ENCODE results near the gene SPATS2. TPM values are rescaled to one million over a fixed set of nuclear protein-coding genes. Genes with fewer than 3 reads are reported as not detected.

Gene SPATS2
- total and polyA plus RNA-seq, 2 donors (not counting 1 experiment from before 2014, with no cell fraction given), result 22.1 to 43.6 TPM

DNA sequence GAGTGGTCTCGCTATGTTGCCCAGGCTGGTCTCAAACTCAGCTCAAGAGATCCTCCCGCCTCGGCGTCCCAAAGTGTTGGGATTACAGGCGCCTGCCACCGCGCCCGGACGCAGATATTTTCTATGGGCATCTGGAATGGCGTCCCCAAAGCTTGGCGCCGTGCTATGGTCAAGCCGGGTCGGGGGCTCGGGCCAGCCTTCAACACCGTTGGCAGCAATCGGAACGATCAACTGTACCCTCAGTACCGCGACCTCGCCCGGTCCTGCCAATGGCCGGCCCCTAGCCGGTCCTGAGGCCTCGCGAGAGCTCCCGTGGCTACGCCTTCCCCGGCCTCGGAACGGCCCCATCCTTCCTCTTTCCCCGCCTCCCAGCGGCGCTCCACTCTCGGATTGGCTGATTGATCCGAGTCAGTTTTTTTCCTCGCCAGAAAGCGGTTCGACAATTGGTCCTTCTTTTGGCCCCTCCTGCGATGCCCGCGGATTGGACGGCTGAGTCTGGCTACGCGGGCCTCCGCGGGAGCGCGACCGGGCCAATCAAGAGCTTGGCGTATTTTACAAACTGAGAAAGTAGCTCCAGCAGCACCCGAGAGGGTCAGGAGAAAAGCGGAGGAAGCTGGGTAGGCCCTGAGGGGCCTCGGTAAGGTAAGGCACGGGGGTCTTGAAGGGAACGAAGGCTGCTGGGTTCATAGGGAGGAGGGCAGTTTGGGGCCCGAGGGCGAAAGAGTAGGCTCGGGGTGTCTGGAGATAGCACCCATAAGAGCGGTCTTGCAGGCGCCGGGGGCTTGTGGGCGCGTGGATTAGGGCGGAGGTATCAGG lies 44.3 kb upstream of the SPATS2 start, which contains the start of gene TROAP:
TROAP (plus strand) TSS at position 548 of the 816 bp plus-strand sequence. CDS start 354 bp downstream, outside the sequence.
- Histone ChIP-seq H3K79me2 (ENCODE audit: control insufficient read depth, insufficient read depth, low read length) (peaks cover 11% of the 10 kb centered on the region), H2AFZ (ENCODE audit: low read length) (peak within 1 kb of the TSS; percentile 87), H3K4me1 (ENCODE audit: control insufficient read depth, extremely low read depth, insufficient read depth, low read length) (peaks cover 2% of the 10 kb centered on the region), H3K4me2 (ENCODE audit: extremely low read depth, insufficient read depth, low read length) (peak within 1 kb of the TSS; percentile 75), H3K27ac (ENCODE audit: insufficient read depth, low read length) (peak within 1 kb of the TSS; percentile 73), H3K9ac (ENCODE audit: insufficient read depth, low read length) (peak within 1 kb of the TSS; percentile 74), H3K36me3 (ENCODE audit: control insufficient read depth, insufficient read depth, low read length) (peaks cover 6% of the 10 kb centered on the region), H3K4me3 (replicated peaks in 1 of 4; ENCODE audit: control extremely low read depth in 1 of 4, insufficient read depth in 1 of 4, low read depth in 3 of 4, low read length in 4 of 4) (peak within 1 kb of the TSS; percentile 75 to 80 (median 78)), H3K9me3 (ENCODE audit: control insufficient read depth, insufficient read depth, low read depth, low read length) (no peaks in the 10 kb centered on the region), H4K20me1 (ENCODE audit: control insufficient read depth, extremely low read depth, insufficient read depth, low read length) (no peaks in the 10 kb centered on the region), H3K27me3 (ENCODE audit: control insufficient read depth, insufficient read depth, low read length) (no peaks in the 10 kb centered on the region)
- peak; percentile 96 to 98 for DNase-seq (ENCODE audit: low read depth in 2 of 2)
- TF ChIP-seq, protein P1, sequence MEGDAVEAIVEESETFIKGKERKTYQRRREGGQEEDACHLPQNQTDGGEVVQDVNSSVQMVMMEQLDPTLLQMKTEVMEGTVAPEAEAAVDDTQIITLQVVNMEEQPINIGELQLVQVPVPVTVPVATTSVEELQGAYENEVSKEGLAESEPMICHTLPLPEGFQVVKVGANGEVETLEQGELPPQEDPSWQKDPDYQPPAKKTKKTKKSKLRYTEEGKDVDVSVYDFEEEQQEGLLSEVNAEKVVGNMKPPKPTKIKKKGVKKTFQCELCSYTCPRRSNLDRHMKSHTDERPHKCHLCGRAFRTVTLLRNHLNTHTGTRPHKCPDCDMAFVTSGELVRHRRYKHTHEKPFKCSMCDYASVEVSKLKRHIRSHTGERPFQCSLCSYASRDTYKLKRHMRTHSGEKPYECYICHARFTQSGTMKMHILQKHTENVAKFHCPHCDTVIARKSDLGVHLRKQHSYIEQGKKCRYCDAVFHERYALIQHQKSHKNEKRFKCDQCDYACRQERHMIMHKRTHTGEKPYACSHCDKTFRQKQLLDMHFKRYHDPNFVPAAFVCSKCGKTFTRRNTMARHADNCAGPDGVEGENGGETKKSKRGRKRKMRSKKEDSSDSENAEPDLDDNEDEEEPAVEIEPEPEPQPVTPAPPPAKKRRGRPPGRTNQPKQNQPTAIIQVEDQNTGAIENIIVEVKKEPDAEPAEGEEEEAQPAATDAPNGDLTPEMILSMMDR (conservative IDR thresholded peaks at IDR 0.05 in 1 of 2, IDR thresholded peaks at IDR 0.05 in 1 of 2; ENCODE audit: low read depth in 1 of 2, low read length in 2 of 2), result no peak
- TF ChIP-seq EZH2 (IDR thresholded peaks at IDR 0.05; ENCODE audit: low read length, missing control alignments), result no peak

DNA sequence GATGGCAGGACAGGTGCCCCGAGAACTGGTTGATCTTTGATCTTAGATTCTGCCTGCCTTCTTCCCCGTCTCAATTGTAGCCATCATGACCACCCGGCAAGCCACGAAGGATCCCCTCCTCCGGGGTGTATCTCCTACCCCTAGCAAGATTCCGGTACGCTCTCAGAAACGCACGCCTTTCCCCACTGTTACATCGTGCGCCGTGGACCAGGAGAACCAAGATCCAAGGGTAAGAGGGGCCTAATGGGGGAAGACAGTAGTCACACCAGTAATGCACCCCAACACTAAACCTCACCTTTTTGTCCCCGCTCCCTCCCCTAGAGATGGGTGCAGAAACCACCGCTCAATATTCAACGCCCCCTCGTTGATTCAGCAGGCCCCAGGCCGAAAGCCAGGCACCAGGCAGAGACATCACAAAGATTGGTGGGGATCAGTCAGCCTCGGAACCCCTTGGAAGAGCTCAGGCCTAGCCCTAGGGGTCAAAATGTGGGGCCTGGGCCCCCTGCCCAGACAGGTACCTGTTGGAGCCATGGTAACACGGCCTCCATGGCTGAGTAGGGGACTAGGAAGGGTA lies 43.7 kb upstream of the SPATS2 start:
- DNase-seq (ENCODE audit: low read depth in 2 of 2), result no peak
- Histone ChIP-seq H3K4me2 (ENCODE audit: extremely low read depth, insufficient read depth, low read length) (peak overlapping the region; percentile 61), H2AFZ (ENCODE audit: low read length) (peak overlapping the region; percentile 87), H3K27me3 (ENCODE audit: control insufficient read depth, insufficient read depth, low read length) (no peaks in the 10 kb centered on the region), H4K20me1 (ENCODE audit: control insufficient read depth, extremely low read depth, insufficient read depth, low read length) (no peaks in the 10 kb centered on the region), H3K36me3 (ENCODE audit: control insufficient read depth, insufficient read depth, low read length) (peaks cover 6% of the 10 kb centered on the region), H3K79me2 (ENCODE audit: control insufficient read depth, insufficient read depth, low read length) (peaks cover 11% of the 10 kb centered on the region), H3K9me3 (ENCODE audit: control insufficient read depth, insufficient read depth, low read depth, low read length) (no peaks in the 10 kb centered on the region), H3K9ac (ENCODE audit: insufficient read depth, low read length) (peak overlapping the region; percentile 47), H3K4me1 (ENCODE audit: control insufficient read depth, extremely low read depth, insufficient read depth, low read length) (peaks cover 2% of the 10 kb centered on the region), H3K4me3 (replicated peaks in 1 of 4; ENCODE audit: control extremely low read depth in 1 of 4, insufficient read depth in 1 of 4, low read depth in 3 of 4, low read length in 4 of 4) (peak overlapping the region; percentile 62 to 80 (median 78)), H3K27ac (ENCODE audit: insufficient read depth, low read length) (peak overlapping the region; percentile 41)
- TF ChIP-seq, protein P1 (conservative IDR thresholded peaks at IDR 0.05 in 1 of 2, IDR thresholded peaks at IDR 0.05 in 1 of 2; ENCODE audit: low read depth in 1 of 2, low read length in 2 of 2), result no peak
- no peak for TF ChIP-seq EZH2 (IDR thresholded peaks at IDR 0.05; ENCODE audit: low read length, missing control alignments)

DNA sequence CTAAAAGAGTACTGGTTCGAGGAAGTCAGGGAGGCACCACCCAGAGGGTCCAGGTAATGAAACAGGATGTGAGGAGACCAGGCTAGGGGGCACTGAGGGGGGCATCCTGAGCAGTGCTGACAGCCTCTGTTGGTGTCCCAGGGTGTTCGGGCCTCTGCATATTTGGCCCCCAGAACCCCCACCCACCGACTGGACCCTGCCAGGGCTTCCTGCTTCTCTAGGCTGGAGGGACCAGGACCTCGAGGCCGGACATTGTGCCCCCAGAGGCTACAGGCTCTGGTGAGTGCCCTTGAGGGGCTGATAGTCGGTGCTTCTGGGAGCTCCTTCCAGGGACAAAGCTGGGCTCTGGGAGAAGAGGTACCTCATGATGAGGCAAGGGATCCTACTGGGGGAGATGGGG lies 41.7 kb upstream of the SPATS2 start:
- H3K27ac ChIP-seq (ENCODE audit: insufficient read depth, low read length), result no peak overlapping the region
- DNase-seq (ENCODE audit: low read depth in 2 of 2), result no peak
- H3K9ac ChIP-seq (ENCODE audit: insufficient read depth, low read length), result no peak overlapping the region
- peaks cover 8% of the 10 kb centered on the region for H3K36me3 ChIP-seq (ENCODE audit: control insufficient read depth, insufficient read depth, low read length)
- peaks cover 11% of the 10 kb centered on the region for H3K79me2 ChIP-seq (ENCODE audit: control insufficient read depth, insufficient read depth, low read length)
- no peaks in the 10 kb centered on the region for H3K9me3 ChIP-seq (ENCODE audit: control insufficient read depth, insufficient read depth, low read depth, low read length)
- H3K27me3 ChIP-seq (ENCODE audit: control insufficient read depth, insufficient read depth, low read length), result no peaks in the 10 kb centered on the region
- peaks cover 2% of the 10 kb centered on the region for H3K4me1 ChIP-seq (ENCODE audit: control insufficient read depth, extremely low read depth, insufficient read depth, low read length)
- no peak overlapping the region for H2AFZ ChIP-seq (ENCODE audit: low read length)
- H3K4me3 ChIP-seq (replicated peaks in 1 of 4; ENCODE audit: control extremely low read depth in 1 of 4, insufficient read depth in 1 of 4, low read depth in 3 of 4, low read length in 4 of 4), result no peak overlapping the region
- no peaks in the 10 kb centered on the region for H4K20me1 ChIP-seq (ENCODE audit: control insufficient read depth, extremely low read depth, insufficient read depth, low read length)
- TF ChIP-seq, protein P1 (conservative IDR thresholded peaks at IDR 0.05 in 1 of 2, IDR thresholded peaks at IDR 0.05 in 1 of 2; ENCODE audit: low read depth in 1 of 2, low read length in 2 of 2), result no peak
- TF ChIP-seq EZH2 (IDR thresholded peaks at IDR 0.05; ENCODE audit: low read length, missing control alignments), result no peak
- no peak overlapping the region for H3K4me2 ChIP-seq (ENCODE audit: extremely low read depth, insufficient read depth, low read length)
